ENCODE data around the gene P4HB. TPM values are rescaled to one million over a fixed set of nuclear protein-coding genes. Genes with fewer than 3 reads are reported as not detected.

P4HB gene
- total and polyA plus RNA-seq, 2 of the 4 experiments (the other 2 are of a cell fraction): 599 to 932 TPM

DNA sequence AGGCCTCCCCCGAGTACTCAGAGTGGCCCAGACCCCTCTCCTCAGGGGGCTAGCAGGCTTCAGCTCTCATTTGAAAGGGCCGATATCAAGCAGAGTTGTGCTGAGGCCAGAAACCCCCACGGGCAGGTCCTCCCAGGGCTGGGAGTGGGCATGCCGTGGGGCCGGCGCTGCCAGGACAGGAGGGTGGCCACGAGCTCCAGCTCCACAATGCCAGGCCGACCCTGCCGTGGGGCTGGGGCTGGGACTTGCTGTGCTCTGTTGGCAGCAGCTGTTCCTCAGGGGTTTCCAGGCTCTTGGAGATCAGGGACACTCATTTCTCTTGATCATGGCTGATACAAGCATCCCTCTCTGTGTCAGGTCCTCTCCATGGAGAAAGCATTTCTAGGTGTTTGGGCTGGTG lies 38.5 kb upstream of the P4HB start:
- ChIA-PET CTCF (no interaction called here), POLR2A (ENCODE audit: unreplicated experiment) (interaction anchor here (0.6 kb wide), 1 partner anchor 222 kb away, joined by 9 read pairs; no protein-coding TSS in a partner anchor)
- Histone ChIP-seq H3K14ac (replicated peaks; ENCODE audit: low read depth, low read length) (no peak overlapping the region), H3K4me3 (ENCODE audit: insufficient read depth, low read depth, low read length) (no peak overlapping the region), H3K4me2 (ENCODE audit: low read depth, low read length) (no peak overlapping the region), H3K18ac (ENCODE audit: low read depth, low read length) (no peak overlapping the region), H3K36me3 (ENCODE audit: control insufficient read depth, insufficient read depth, low read length) (peaks cover 35% of the 10 kb centered on the region), H2AFZ (replicated peaks; ENCODE audit: low read length, poor library complexity) (no peak overlapping the region), H2BK120ac (ENCODE audit: low read depth, low read length) (no peak overlapping the region), H4K5ac (ENCODE audit: low read depth, low read length) (no peak overlapping the region), H3K9me1 (ENCODE audit: insufficient read depth, low read length) (peaks cover 13% of the 10 kb centered on the region; the same call in 1 of the 2 replicates), H3K9me3 (ENCODE audit: control insufficient read depth, insufficient read depth, low read length) (no peaks in the 10 kb centered on the region), H4K8ac (ENCODE audit: low read depth in 2 of 2, low read length in 2 of 2) (no peak overlapping the region), H2AK9ac (replicated peaks; ENCODE audit: low read depth, low read length, poor library complexity) (no peak overlapping the region), H4K20me1 (ENCODE audit: insufficient read depth, low read length) (peaks cover 26% of the 10 kb centered on the region), H2BK15ac (ENCODE audit: low read depth, low read length) (no peak overlapping the region), H3K27me3 (ENCODE audit: control insufficient read depth, insufficient read depth, low read length) (no peaks in the 10 kb centered on the region), H3K9ac (ENCODE audit: low read depth, low read length) (no peak overlapping the region), H3K27ac (ENCODE audit: insufficient read depth, low read length) (no peak overlapping the region), H3K4me1 (ENCODE audit: control insufficient read depth, insufficient read depth, low read length) (peaks cover 14% of the 10 kb centered on the region), H2BK5ac (ENCODE audit: low read depth, low read length, poor library complexity, severe bottlenecking) (peak overlapping the region; percentile 75), H3K23ac (ENCODE audit: low read depth, low read length) (no peak overlapping the region), H3K4ac (ENCODE audit: low read depth, low read length) (no peak overlapping the region), H3K56ac (ENCODE audit: extremely low read depth, insufficient read depth, low read length) (no peak overlapping the region), H4K91ac (ENCODE audit: insufficient read depth, low read depth, low read length) (no peak overlapping the region), H3K79me1 (ENCODE audit: low read depth in 1 of 2, low read length in 2 of 2) (peaks cover 8 to 48% of the 10 kb centered on the region in 2 experiments; a peak in 3 of 4 replicates), H2AK5ac (ENCODE audit: low read depth, low read length) (no peak overlapping the region), H2BK20ac (ENCODE audit: low read depth, low read length) (no peak overlapping the region)
- no TSS peak for BruUV-seq (replicated peaks)
- dilution Hi-C loops (cut with HindIII; ENCODE audit: low sequenced_read_pairs, unreplicated experiment): no loop called here
- in situ Hi-C loops (cut with MboI; ENCODE audit: low sequenced_read_pairs): no loop called here
- no peak for ATAC-seq (ENCODE audit: low read depth)
- DNase-seq: no peak
- no peak for TF ChIP-seq CHD1 (IDR thresholded peaks at IDR 0.05; ENCODE audit: low read depth, low read length)
- intact Hi-C loops (cut with micrococcal nuclease): no loop called here
- 89% methylated on average over 3 of the region's 9 CpGs; no CpG with 5 or more reads in 1 of the 2 experiments for WGBS, 2 experiments (ENCODE audit: extremely low coverage in 2 of 2, insufficient read length in 1 of 2)
